ENCODE measurements around the gene KCNMA1. TPM values are rescaled to one million over a fixed set of nuclear protein-coding genes. Genes with fewer than 3 reads are reported as not detected.

Gene KCNMA1
- polyA plus RNA-seq, 1 donor = 19.6 TPM

DNA sequence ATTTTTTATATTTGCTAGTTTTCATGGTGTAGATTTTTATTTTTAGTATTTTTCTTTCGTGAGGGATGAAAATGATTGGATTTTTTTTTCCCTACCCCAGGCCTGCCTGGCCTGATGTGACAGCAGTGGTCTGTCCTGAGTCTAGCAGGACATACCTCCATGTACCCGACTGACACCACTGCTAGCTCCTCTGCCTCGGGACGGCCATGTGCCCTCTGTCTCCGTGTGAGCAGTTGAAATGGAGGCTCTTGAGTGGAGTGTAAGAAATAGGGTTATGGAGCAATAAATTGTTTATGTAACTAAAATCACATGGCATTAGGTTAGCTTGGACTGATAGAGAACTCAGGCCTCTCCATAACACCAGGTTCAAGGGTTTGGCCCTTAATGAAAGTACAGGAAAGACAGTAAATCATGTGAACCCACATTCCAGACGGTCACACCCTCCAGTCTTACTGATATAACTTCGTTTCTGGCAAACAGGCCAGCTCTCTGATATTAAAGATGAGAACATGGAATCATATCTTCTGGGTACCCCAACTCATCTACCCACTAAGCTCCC is 734.1 kb downstream of the KCNMA1 start:
- no peak overlapping the region for H3K4me3 ChIP-seq (ENCODE audit: low read length)
- no peaks in the 10 kb centered on the region for H3K9me3 ChIP-seq (ENCODE audit: control insufficient read depth, low read depth, low read length)
- H3K27me3 ChIP-seq (ENCODE audit: control insufficient read depth, insufficient read depth, low read length) = peaks cover 4% of the 10 kb centered on the region
- H3K4me1 ChIP-seq (ENCODE audit: control insufficient read depth, insufficient read depth, low read length) = peaks cover 4% of the 10 kb centered on the region
- DNase-seq = peak; percentile 60 to 79
- no peaks in the 10 kb centered on the region for H3K36me3 ChIP-seq (ENCODE audit: control insufficient read depth, insufficient read depth, low read length)
- H3K27ac ChIP-seq (ENCODE audit: low read length) = peak overlapping the region; percentile 40
- WGBS (ENCODE audit: insufficient coverage, low lambda C conversion rate) = 80% methylated on average over 1 of the region's 7 CpGs

DNA sequence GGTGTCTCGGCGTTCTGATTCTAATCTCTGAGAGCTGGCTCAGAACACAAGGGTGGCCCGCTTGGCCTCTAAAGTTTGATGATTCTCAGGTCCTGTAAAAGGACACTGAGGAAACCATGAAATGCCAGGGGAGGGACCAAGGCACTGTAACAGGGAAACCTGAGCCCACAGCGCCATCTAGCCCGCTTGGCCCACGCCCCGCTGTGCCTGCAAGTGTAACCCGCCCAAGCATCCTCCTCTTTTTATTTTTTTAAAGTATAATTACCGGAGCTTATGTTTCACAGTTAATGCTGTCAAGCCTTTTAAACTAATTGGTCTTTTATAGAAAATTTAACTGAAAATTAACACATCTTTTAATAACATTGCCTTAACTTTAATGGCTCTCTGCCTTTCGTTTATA is 734.7 kb downstream of the KCNMA1 start:
- DNase-seq = peak; percentile 6 to 21
- peak overlapping the region; percentile 40 for H3K27ac ChIP-seq (ENCODE audit: low read length)
- H3K9me3 ChIP-seq (ENCODE audit: control insufficient read depth, low read depth, low read length) = no peaks in the 10 kb centered on the region
- H3K27me3 ChIP-seq (ENCODE audit: control insufficient read depth, insufficient read depth, low read length) = peaks cover 4% of the 10 kb centered on the region
- 100% methylated on average over 1 of the region's 10 CpGs for WGBS (ENCODE audit: insufficient coverage, low lambda C conversion rate)
- H3K36me3 ChIP-seq (ENCODE audit: control insufficient read depth, insufficient read depth, low read length) = no peaks in the 10 kb centered on the region
- H3K4me1 ChIP-seq (ENCODE audit: control insufficient read depth, insufficient read depth, low read length) = peaks cover 4% of the 10 kb centered on the region
- H3K4me3 ChIP-seq (ENCODE audit: low read length) = no peak overlapping the region

DNA sequence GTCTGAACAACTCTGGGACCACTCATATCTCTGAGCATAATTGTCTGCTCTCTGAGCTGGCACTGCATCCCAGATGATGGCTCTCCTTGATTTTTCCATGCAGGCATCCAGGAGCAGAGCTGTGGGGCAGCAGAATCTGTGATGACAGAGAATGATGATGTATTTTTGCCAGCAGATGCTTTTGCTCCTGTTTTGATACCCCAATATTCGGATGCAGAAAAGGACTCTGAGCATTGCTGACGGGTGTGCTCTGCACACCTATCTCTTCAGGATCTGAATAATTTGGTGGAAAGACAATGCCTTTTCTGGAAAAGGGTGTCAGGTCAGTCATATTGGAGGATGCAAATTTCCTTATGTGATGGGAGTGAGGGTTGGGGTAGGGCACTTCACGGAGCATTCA is 735.9 kb downstream of the KCNMA1 start:
- WGBS (ENCODE audit: insufficient coverage, low lambda C conversion rate) = no CpG with 5 or more reads among the region's 3 CpGs
- H3K4me1 ChIP-seq (ENCODE audit: control insufficient read depth, insufficient read depth, low read length) = peaks cover 4% of the 10 kb centered on the region

DNA sequence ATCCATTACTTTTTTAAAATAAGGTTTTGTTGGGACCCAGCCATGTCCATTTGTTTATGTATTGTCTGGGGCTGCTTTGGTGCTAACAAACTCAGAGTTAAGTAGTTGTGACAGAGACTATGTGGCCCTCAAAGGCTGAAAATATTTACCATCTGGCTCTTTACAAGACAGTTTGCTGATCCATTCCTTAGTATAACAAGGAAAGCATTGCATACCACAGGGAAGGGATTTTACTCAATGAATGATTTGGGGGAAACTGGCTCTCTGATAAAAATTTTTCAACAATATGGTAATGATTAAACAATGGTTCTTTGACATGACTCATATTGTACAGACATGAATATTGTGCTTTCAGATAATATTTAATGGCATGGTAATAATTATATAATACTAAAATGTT is 738.1 kb downstream of the KCNMA1 start:
- no peaks in the 10 kb centered on the region for H3K9me3 ChIP-seq (ENCODE audit: control insufficient read depth, low read depth, low read length)
- peaks cover 4% of the 10 kb centered on the region for H3K27me3 ChIP-seq (ENCODE audit: control insufficient read depth, insufficient read depth, low read length)
- no peaks in the 10 kb centered on the region for H3K36me3 ChIP-seq (ENCODE audit: control insufficient read depth, insufficient read depth, low read length)
- DNase-seq = no peak
- H3K4me3 ChIP-seq (ENCODE audit: low read length) = no peak overlapping the region
- H3K4me1 ChIP-seq (ENCODE audit: control insufficient read depth, insufficient read depth, low read length) = peaks cover 4% of the 10 kb centered on the region
- H3K27ac ChIP-seq (ENCODE audit: low read length) = no peak overlapping the region

More for the DNA sequence above, 735.9 kb downstream of the KCNMA1 start:
- Histone ChIP-seq H3K9me3 (ENCODE audit: control insufficient read depth, low read depth, low read length) (no peaks in the 10 kb centered on the region), H3K27me3 (ENCODE audit: control insufficient read depth, insufficient read depth, low read length) (peaks cover 4% of the 10 kb centered on the region), H3K36me3 (ENCODE audit: control insufficient read depth, insufficient read depth, low read length) (no peaks in the 10 kb centered on the region), H3K4me3 (ENCODE audit: low read length) (no peak overlapping the region), H3K27ac (ENCODE audit: low read length) (no peak overlapping the region)
- DNase-seq = no peak

DNA sequence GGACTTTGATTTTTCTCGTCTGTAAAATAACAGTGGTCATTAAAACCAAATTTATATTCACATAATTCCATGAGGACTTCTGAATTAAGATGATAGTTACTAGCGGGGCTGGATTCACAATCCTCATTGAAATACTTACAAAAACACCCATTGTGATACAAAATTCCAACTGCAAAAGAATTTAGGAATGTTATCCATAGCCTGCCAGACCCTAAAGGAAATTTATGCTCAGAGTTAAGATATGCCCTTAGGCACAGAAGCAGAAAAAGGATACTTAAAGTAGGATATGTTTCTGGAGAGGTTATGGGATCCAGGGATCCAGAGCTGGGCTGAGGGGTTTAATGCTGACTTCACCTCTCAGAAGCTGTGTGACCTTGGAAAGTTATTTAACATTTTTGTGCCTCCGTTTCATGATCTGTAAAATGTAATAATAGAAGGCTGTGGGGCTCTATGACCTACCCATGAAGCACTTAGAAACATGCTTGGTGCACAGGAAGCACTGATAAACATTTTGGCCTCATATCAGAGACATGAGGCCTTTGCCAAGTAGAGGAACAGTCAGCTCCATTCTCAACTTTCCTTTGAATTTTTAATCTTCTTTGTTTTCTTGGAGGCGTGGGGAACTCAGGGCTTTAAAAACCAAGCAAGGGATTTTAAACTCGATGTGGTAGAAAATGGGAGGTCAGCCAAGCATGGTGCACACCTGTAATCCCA is 744.7 kb downstream of the KCNMA1 start:
- Histone ChIP-seq H3K9me3 (ENCODE audit: control insufficient read depth, low read depth, low read length) (no peaks in the 10 kb centered on the region), H3K4me3 (ENCODE audit: low read length) (no peak overlapping the region), H3K36me3 (ENCODE audit: control insufficient read depth, insufficient read depth, low read length) (no peaks in the 10 kb centered on the region), H3K27me3 (ENCODE audit: control insufficient read depth, insufficient read depth, low read length) (no peaks in the 10 kb centered on the region), H3K27ac (ENCODE audit: low read length) (no peak overlapping the region), H3K4me1 (ENCODE audit: control insufficient read depth, insufficient read depth, low read length) (no peaks in the 10 kb centered on the region)
- no peak for DNase-seq
- 100% methylated on average over 1 of the region's 5 CpGs for WGBS (ENCODE audit: insufficient coverage, low lambda C conversion rate)

DNA sequence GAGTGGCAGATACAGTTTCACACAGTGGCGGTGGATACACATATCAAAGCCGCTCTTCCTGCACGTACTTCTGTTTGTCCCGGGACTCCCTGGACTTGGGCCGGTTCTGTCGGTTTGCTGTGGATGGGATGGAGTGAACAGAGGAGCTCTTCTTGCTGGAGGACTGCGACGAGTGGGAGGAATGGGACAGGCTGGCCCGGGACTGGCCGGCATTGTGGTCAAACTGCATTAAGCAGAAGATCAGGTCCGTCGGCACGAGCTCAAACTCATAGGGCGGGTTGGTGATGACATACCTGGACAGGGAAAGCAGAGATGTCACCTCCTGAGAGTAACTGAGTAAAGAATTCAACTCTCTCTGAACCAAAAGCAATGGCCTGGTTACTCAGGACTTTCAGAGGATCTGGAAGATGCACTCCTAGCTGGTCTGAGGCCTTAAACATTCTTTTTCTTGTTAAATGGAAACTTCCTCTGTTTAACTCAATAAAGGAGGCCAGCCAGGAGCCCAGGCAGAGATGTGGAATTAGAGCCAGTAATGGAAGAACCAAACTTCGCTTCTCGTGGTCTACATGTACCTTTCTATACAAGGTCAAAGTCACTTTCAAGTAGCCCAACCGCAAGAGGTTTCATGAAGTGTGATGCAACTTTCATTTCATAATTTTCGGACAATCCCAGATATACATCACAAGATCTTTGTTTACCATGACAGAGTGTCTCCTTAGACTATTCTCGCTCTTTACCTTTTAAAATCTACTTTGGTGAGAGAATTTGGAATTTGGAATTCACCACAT is 750.2 kb downstream of the KCNMA1 start:
- H3K36me3 ChIP-seq (ENCODE audit: control insufficient read depth, insufficient read depth, low read length) = no peaks in the 10 kb centered on the region
- no peaks in the 10 kb centered on the region for H3K9me3 ChIP-seq (ENCODE audit: control insufficient read depth, low read depth, low read length)
- WGBS (ENCODE audit: insufficient coverage, low lambda C conversion rate) = 60% methylated on average over 2 of the region's 19 CpGs
- no peak overlapping the region for H3K4me3 ChIP-seq (ENCODE audit: low read length)
- H3K4me1 ChIP-seq (ENCODE audit: control insufficient read depth, insufficient read depth, low read length) = no peaks in the 10 kb centered on the region
- peaks cover 2% of the 10 kb centered on the region for H3K27me3 ChIP-seq (ENCODE audit: control insufficient read depth, insufficient read depth, low read length)
- no peak overlapping the region for H3K27ac ChIP-seq (ENCODE audit: low read length)
- DNase-seq = no peak

DNA sequence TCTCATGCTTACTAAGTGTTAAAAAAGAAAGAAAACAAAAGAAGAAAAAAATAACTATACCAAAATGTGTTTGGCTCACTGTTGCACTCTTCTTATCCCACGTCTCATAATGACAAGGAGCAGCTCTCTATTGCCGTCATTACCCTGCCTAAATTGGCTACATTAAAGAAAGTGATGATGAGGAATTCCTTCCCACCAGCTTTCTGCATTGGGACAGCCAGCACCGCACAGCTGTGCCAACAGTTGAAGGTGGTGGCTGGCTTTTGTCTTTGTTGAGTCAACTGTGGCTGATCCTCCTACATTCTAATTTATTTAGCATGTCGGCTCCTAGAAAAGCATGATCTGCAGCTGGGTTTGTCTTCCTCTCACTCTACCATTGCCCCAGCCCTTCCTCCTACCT is 751.8 kb downstream of the KCNMA1 start:
- H3K9me3 ChIP-seq (ENCODE audit: control insufficient read depth, low read depth, low read length) = no peaks in the 10 kb centered on the region
- H3K36me3 ChIP-seq (ENCODE audit: control insufficient read depth, insufficient read depth, low read length) = no peaks in the 10 kb centered on the region
- peaks cover 6% of the 10 kb centered on the region for H3K27me3 ChIP-seq (ENCODE audit: control insufficient read depth, insufficient read depth, low read length)
- H3K27ac ChIP-seq (ENCODE audit: low read length) = no peak overlapping the region
- no peak for DNase-seq
- WGBS (ENCODE audit: insufficient coverage, low lambda C conversion rate) = no CpG with 5 or more reads among the region's 4 CpGs
- H3K4me3 ChIP-seq (ENCODE audit: low read length) = no peak overlapping the region
- H3K4me1 ChIP-seq (ENCODE audit: control insufficient read depth, insufficient read depth, low read length) = no peaks in the 10 kb centered on the region

DNA sequence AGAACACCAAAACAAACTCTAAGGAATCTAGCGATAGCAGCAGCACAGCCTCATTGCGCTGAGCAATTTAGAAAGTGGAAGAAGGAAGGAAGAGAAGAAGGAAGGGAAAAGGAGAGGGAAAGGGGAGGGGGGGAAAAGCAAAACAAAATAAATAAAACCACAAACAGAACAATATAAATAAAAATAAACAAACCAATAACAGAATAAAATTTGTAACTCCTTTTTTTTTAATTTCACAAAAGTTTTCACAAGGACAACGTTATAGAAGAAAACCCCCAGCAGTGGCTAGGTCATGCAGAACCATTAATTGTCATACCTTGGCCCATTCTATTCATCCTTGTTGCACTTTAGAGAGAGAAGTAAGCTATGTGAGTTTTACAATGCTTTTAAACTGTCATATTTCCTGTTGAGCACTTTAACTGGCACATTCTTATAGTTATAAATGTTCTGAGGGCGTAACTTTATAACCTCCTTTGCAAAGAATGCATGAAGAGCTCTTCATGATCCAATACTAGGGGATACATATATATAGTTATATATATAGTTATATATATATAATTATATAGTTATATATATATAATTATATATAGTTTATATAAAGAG is 752.8 kb downstream of the KCNMA1 start:
- no peaks in the 10 kb centered on the region for H3K9me3 ChIP-seq (ENCODE audit: control insufficient read depth, low read depth, low read length)
- H3K27me3 ChIP-seq (ENCODE audit: control insufficient read depth, insufficient read depth, low read length) = peaks cover 7% of the 10 kb centered on the region
- no peaks in the 10 kb centered on the region for H3K36me3 ChIP-seq (ENCODE audit: control insufficient read depth, insufficient read depth, low read length)
- H3K4me3 ChIP-seq (ENCODE audit: low read length) = no peak overlapping the region
- H3K4me1 ChIP-seq (ENCODE audit: control insufficient read depth, insufficient read depth, low read length) = no peaks in the 10 kb centered on the region
- no peak overlapping the region for H3K27ac ChIP-seq (ENCODE audit: low read length)
- whole genome bisulfite sequencing (ENCODE audit: insufficient coverage, low lambda C conversion rate) = 100% methylated on average over 2 of the region's 4 CpGs
- no peak for DNase-seq

DNA sequence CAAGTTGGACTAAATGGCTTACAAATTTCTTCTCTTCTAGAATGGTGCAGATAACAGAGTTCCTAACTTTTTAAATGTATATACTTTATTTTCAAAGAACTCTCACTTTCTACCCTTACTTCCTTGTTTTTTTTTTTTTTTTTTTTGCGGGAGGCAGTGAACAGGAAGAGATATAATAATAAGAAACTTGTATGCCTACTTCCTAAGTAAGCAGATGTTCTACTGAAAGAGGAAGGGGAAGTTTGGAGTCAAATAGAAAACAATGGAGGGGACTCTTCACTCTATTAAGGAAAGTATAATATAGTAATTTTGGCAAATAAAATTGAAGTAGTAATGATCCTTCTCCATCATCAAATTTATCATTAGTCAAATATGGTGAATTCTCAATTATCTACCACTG is 754.0 kb downstream of the KCNMA1 start:
- Histone ChIP-seq H3K4me1 (ENCODE audit: control insufficient read depth, insufficient read depth, low read length) (no peaks in the 10 kb centered on the region), H3K27me3 (ENCODE audit: control insufficient read depth, insufficient read depth, low read length) (peaks cover 8% of the 10 kb centered on the region), H3K27ac (ENCODE audit: low read length) (no peak overlapping the region), H3K36me3 (ENCODE audit: control insufficient read depth, insufficient read depth, low read length) (no peaks in the 10 kb centered on the region), H3K4me3 (ENCODE audit: low read length) (no peak overlapping the region), H3K9me3 (ENCODE audit: control insufficient read depth, low read depth, low read length) (no peaks in the 10 kb centered on the region)
- DNase-seq = no peak
- WGBS (ENCODE audit: insufficient coverage, low lambda C conversion rate) = no CpG with 5 or more reads among the region's 1 CpG

DNA sequence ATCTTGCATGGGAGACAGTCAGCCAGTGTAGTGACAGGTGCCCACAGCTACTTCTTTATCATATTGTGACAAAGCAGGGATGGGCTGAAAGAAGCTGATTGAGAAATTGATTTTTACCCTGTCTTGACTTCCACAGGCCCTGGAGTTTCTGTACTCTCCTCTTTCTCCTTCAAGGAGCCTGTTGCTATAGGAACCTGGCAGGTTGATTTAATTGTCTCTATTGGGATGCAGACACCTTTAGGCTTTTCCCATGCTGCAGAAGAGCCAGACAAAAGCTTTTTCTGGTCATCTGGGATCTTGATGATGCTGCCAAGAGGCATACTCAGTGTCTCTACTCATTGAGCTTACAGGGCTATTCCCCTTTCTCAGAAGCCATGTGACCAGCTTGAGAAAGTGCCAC is 754.8 kb downstream of the KCNMA1 start:
- H3K4me3 ChIP-seq (ENCODE audit: low read length) = no peak overlapping the region
- H3K36me3 ChIP-seq (ENCODE audit: control insufficient read depth, insufficient read depth, low read length) = no peaks in the 10 kb centered on the region
- H3K27ac ChIP-seq (ENCODE audit: low read length) = no peak overlapping the region
- no peak for DNase-seq
- peaks cover 8% of the 10 kb centered on the region for H3K27me3 ChIP-seq (ENCODE audit: control insufficient read depth, insufficient read depth, low read length)
- no peaks in the 10 kb centered on the region for H3K9me3 ChIP-seq (ENCODE audit: control insufficient read depth, low read depth, low read length)
- no peaks in the 10 kb centered on the region for H3K4me1 ChIP-seq (ENCODE audit: control insufficient read depth, insufficient read depth, low read length)
